WTC11 (cell line): ENCODE data around the gene EGFR.

Source experiments
- ATF6 ChIP-seq: sonication (generic); formaldehyde crosslinking; IDR thresholded peaks from 2 replicates; pipeline ENCODE4 v1.8.1; 2023; ENCODE audit warnings: mild to moderate bottlenecking, missing genetic modification reagents
- CTCF ChIP-seq: fragments of 200-600 bp; IDR thresholded peaks from 2 replicates; pipeline ENCODE4 v1.8.0; 2022; ENCODE audit warnings: antibody characterized with exemption
- FOXK1 ChIP-seq: sonication (generic); formaldehyde crosslinking; IDR thresholded peaks from 2 replicates; pipeline ENCODE4 v1.8.0; 2022; ENCODE audit warnings: mild to moderate bottlenecking, moderate library complexity, missing genetic modification reagents
- MAX ChIP-seq: sonication (generic); formaldehyde crosslinking; IDR thresholded peaks from 2 replicates; pipeline ENCODE4 v1.8.0; 2022; ENCODE audit warnings: mild to moderate bottlenecking, missing genetic modification reagents
- NR3C1 ChIP-seq: sonication (generic); formaldehyde crosslinking; conservative IDR thresholded peaks from 2 replicates; pipeline ENCODE4 v1.8.1; 2023; ENCODE audit warnings: low read depth, mild to moderate bottlenecking, missing genetic modification reagents
- TP53 ChIP-seq: sonication (generic); formaldehyde crosslinking; IDR thresholded peaks from 2 replicates; pipeline ENCODE4 v1.8.1; 2023; ENCODE audit warnings: mild to moderate bottlenecking, missing genetic modification reagents
- USF2 ChIP-seq: sonication (generic); formaldehyde crosslinking; IDR thresholded peaks from 2 replicates; pipeline ENCODE4 v1.8.1; 2023; ENCODE audit warnings: mild to moderate bottlenecking, missing genetic modification reagents, moderate library complexity
- ZNF121 ChIP-seq: sonication (generic); formaldehyde crosslinking; IDR thresholded peaks from 2 replicates; pipeline ENCODE4 v1.8.0; 2023; ENCODE audit warnings: missing genetic modification reagents

- no peak for TF ChIP-seq TP53 (CRISPR knock-in tag)
- TF ChIP-seq ZNF121 (CRISPR knock-in tag): no peak
- TF ChIP-seq NR3C1 (CRISPR knock-in tag): no peak
- no peak for TF ChIP-seq FOXK1 (CRISPR knock-in tag)
- no peak for TF ChIP-seq CTCF
- TF ChIP-seq ATF6 (CRISPR knock-in tag): no peak
- no peak for TF ChIP-seq MAX (CRISPR knock-in tag)
- no peak for TF ChIP-seq USF2
Observed at GRCh38 chr7:54980521-54980920, 38.3 kb upstream of the EGFR start.
